EH (cell line): ENCODE data around the gene PSAPL1.

Experiments
- DNase-seq: peaks from one replicate; pipeline ENCODE4 v3.0.0-alpha.2; 2015; ENCODE audit warnings: low read depth

Gene PSAPL1

GRCh38 chr4:7418131-7418943 is 16.4 kb downstream of the PSAPL1 start:
- no peak for DNase-seq

GRCh38 chr4:7417639-7418038 is 17.1 kb downstream of the PSAPL1 start:
- no peak for DNase-seq

- DNase-seq, result no peak
Measured at GRCh38 chr4:7416745-7417432, 17.8 kb downstream of the PSAPL1 start.

GRCh38 chr4:7415927-7416686 is 18.6 kb downstream of the PSAPL1 start:
- DNase-seq, result no peak

GRCh38 chr4:7414736-7415510 is 19.8 kb downstream of the PSAPL1 start:
- no peak for DNase-seq

GRCh38 chr4:7414046-7414445 is 20.7 kb downstream of the PSAPL1 start:
- DNase-seq, result no peak

- DNase-seq, result no peak
Measured at GRCh38 chr4:7412554-7412912, 22.2 kb downstream of the PSAPL1 start.

GRCh38 chr4:7411896-7412553 is 22.7 kb downstream of the PSAPL1 start:
- no peak for DNase-seq

GRCh38 chr4:7411491-7411890 is 23.2 kb downstream of the PSAPL1 start:
- DNase-seq, result no peak

GRCh38 chr4:7410446-7410845 is 24.3 kb downstream of the PSAPL1 start:
- no peak for DNase-seq

GRCh38 chr4:7408166-7408565 is 26.6 kb downstream of the PSAPL1 start:
- DNase-seq, result no peak

GRCh38 chr4:7403001-7403400 is 31.7 kb downstream of the PSAPL1 start:
- DNase-seq, result no peak

- DNase-seq, result no peak
Measured at GRCh38 chr4:7402526-7402925, 32.2 kb downstream of the PSAPL1 start.

- no peak for DNase-seq
Measured at GRCh38 chr4:7400671-7401298, 33.9 kb downstream of the PSAPL1 start.

GRCh38 chr4:7399440-7400234 is 35.1 kb downstream of the PSAPL1 start:
- DNase-seq, result no peak

- DNase-seq, result no peak
Measured at GRCh38 chr4:7398788-7399439, 35.8 kb downstream of the PSAPL1 start.

- peak; percentile 21 for DNase-seq
Measured at GRCh38 chr4:7398104-7398423, 36.7 kb downstream of the PSAPL1 start.

- no peak for DNase-seq
Measured at GRCh38 chr4:7397206-7398103, 37.3 kb downstream of the PSAPL1 start.
